ENCODE data around the gene RNU1-2. TPM values are rescaled to one million over a fixed set of nuclear protein-coding genes. Genes with fewer than 3 reads are reported as not detected.
A peak's percentile ranks its signal among the peaks of the same experiment; 100 is the strongest.
"Not testable (repeated sequence)": the region's sequence is repeated elsewhere in the genome, so short reads cannot be mapped to it uniquely, and the experiment has no call there.

The RNU1-2 gene
- total and polyA plus RNA-seq, 2 donors from 2014 or later = 26.8 to 8,605 TPM

DNA sequence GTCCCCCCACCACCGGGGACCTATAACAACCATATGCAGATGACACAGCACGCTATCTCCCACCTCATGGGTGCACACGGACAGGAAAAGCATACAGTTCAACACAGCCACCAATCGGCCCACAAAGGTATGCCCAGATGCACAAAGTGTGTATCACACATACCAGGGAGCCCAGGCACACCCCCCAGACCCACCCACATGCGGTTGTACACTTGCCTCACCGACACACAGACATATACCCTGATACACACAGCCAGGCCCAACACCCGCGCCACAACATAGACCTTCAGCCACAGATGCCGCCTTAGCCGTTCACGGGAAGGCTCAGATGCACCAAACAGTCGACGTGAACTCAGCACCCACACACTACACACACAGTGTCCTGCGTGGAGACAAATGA, 31.5 kb downstream of the RNU1-2 start:
- H3K4me3 ChIP-seq (ENCODE audit: low read length in 3 of 3) = no peak overlapping the region
- H3K27ac ChIP-seq (ENCODE audit: low read depth in 2 of 2, low read length in 2 of 2) = no peak overlapping the region
- FAIRE-seq = no peak
- intact Hi-C loops (cut with DNase I) = no loop called here
- TF ChIP-seq, protein P1, sequence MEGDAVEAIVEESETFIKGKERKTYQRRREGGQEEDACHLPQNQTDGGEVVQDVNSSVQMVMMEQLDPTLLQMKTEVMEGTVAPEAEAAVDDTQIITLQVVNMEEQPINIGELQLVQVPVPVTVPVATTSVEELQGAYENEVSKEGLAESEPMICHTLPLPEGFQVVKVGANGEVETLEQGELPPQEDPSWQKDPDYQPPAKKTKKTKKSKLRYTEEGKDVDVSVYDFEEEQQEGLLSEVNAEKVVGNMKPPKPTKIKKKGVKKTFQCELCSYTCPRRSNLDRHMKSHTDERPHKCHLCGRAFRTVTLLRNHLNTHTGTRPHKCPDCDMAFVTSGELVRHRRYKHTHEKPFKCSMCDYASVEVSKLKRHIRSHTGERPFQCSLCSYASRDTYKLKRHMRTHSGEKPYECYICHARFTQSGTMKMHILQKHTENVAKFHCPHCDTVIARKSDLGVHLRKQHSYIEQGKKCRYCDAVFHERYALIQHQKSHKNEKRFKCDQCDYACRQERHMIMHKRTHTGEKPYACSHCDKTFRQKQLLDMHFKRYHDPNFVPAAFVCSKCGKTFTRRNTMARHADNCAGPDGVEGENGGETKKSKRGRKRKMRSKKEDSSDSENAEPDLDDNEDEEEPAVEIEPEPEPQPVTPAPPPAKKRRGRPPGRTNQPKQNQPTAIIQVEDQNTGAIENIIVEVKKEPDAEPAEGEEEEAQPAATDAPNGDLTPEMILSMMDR (IDR thresholded peaks at IDR 0.05; ENCODE audit: borderline replicate concordance, extremely low read depth, insufficient read depth) = no peak
- H3K9ac ChIP-seq (ENCODE audit: low read length in 3 of 3) = no peak overlapping the region
- peak in 1 of 5 donors; percentile 36 for DNase-seq
- no peaks in the 10 kb centered on the region for H3K9me3 ChIP-seq (ENCODE audit: control insufficient read depth in 2 of 3, insufficient read depth in 1 of 3, low read length in 3 of 3)
- no peaks in the 10 kb centered on the region for H3K36me3 ChIP-seq (ENCODE audit: control insufficient read depth in 2 of 3, insufficient read depth in 3 of 3, low read length in 3 of 3)
- no peaks in the 10 kb centered on the region for H3K4me1 ChIP-seq (ENCODE audit: control insufficient read depth in 2 of 3, insufficient read depth in 2 of 3, low read depth in 1 of 3, low read length in 3 of 3)
- H3K27me3 ChIP-seq (ENCODE audit: control insufficient read depth, insufficient read depth, low read length) = no peaks in the 10 kb centered on the region

DNA sequence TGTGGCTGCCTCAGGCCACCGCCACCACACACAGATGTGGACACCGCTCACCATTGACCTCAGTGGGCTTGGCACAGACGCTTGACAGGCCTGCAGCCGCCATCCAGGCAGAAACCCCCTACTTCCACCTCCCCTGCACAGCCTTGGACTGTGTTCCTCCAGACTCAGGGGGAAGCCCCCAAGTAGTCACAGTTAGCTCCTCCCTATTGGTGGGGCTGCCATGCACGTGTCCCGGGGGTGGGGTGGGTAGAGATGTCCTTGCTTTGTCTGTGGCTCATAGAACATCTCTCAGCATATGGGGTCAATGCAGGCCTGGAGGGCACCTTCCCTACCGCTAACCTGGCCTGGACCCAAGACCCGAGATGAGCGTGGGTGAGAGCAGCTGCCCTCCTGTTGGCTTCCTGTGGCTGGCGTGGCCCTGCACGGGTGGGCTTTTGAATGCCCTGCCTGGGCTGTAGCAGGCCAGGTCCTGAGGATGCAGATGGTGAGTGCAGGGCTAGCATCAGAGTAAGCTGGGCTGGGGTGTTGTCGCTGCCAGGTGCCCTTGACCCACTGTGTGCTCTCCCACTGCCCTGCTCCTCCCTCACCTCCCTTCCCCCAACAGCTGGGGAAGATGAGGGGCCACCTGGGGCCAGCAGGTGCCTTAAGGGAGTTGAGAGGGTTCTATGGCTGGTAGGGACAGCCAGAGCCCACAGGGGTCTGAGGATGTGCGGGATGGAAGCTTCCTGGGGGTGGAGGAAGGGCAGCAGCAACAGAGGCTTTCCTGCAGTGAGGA, 32.1 kb downstream of the RNU1-2 start:
- FAIRE-seq = no peak

DNA sequence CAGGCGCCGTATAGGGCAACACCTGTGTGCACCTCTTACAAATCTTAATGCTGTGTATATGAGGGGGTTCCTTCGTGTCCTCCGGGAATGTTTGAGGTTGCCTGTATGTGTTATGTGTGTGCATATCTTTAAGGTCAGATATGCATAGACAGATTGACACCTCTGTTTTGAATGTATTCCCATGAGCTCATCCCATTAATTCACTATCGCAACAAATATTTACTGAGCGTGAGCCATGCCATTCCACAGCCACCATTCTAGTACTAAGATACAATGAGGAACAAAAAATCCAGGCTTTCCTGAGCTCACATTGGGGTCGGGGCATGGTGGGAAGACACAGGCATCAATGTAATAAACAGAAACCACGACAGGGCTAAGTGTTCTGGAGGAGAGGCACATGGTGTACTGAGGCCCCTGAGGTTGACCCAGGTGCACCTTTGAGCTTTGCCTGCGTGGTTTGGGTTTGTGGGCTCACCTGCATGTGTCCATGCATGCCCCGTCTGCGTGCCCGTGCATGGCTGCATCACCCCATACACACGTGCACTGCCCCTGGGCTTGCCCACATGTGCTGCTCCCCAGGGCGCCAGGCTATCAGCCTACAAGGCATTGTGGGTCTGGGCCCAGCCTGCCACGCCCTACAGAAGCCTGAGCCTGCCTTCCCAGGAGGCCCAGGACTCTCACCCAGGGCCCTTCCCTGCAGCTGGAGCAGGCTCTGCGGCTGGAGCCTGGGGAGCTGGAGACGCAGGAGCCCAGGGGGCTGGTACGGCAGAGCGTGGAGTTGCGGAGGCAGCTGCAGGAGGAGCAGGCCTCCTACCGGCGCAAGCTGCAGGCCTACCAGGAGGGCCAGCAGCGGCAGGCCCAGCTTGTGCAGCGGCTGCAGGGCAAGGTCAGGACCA, 33.6 kb downstream of the RNU1-2 start:
- FAIRE-seq; H3K27me3 ChIP-seq (ENCODE audit: control insufficient read depth, insufficient read depth, low read length); H3K4me3 ChIP-seq (ENCODE audit: low read length in 3 of 3); intact Hi-C loops (cut with DNase I); H3K36me3 ChIP-seq (ENCODE audit: control insufficient read depth in 2 of 3, insufficient read depth in 3 of 3, low read length in 3 of 3); H3K27ac ChIP-seq (ENCODE audit: low read depth in 2 of 2, low read length in 2 of 2); H3K9ac ChIP-seq (ENCODE audit: low read length in 3 of 3); H3K9me3 ChIP-seq (ENCODE audit: control insufficient read depth in 2 of 3, insufficient read depth in 1 of 3, low read length in 3 of 3); H3K4me1 ChIP-seq (ENCODE audit: control insufficient read depth in 2 of 3, insufficient read depth in 2 of 3, low read depth in 1 of 3, low read length in 3 of 3): not testable (repeated sequence)
- peak in 1 of 5 donors; percentile 78 for DNase-seq

More for the DNA sequence above, 32.1 kb downstream of the RNU1-2 start:
- intact Hi-C loops (cut with DNase I) = no loop called here
- H3K9me3 ChIP-seq (ENCODE audit: control insufficient read depth in 2 of 3, insufficient read depth in 1 of 3, low read length in 3 of 3) = no peaks in the 10 kb centered on the region
- no peak overlapping the region for H3K9ac ChIP-seq (ENCODE audit: low read length in 3 of 3)
- H3K36me3 ChIP-seq (ENCODE audit: control insufficient read depth in 2 of 3, insufficient read depth in 3 of 3, low read length in 3 of 3) = no peaks in the 10 kb centered on the region
- H3K27me3 ChIP-seq (ENCODE audit: control insufficient read depth, insufficient read depth, low read length) = no peaks in the 10 kb centered on the region
- no peak overlapping the region for H3K27ac ChIP-seq (ENCODE audit: low read depth in 2 of 2, low read length in 2 of 2)
- no peaks in the 10 kb centered on the region for H3K4me1 ChIP-seq (ENCODE audit: control insufficient read depth in 2 of 3, insufficient read depth in 2 of 3, low read depth in 1 of 3, low read length in 3 of 3)
- peak in 1 of 5 donors; percentile 38 for DNase-seq
- TF ChIP-seq, protein P1 (IDR thresholded peaks at IDR 0.05; ENCODE audit: borderline replicate concordance, extremely low read depth, insufficient read depth) = no peak
- H3K4me3 ChIP-seq (ENCODE audit: low read length in 3 of 3) = no peak overlapping the region

DNA sequence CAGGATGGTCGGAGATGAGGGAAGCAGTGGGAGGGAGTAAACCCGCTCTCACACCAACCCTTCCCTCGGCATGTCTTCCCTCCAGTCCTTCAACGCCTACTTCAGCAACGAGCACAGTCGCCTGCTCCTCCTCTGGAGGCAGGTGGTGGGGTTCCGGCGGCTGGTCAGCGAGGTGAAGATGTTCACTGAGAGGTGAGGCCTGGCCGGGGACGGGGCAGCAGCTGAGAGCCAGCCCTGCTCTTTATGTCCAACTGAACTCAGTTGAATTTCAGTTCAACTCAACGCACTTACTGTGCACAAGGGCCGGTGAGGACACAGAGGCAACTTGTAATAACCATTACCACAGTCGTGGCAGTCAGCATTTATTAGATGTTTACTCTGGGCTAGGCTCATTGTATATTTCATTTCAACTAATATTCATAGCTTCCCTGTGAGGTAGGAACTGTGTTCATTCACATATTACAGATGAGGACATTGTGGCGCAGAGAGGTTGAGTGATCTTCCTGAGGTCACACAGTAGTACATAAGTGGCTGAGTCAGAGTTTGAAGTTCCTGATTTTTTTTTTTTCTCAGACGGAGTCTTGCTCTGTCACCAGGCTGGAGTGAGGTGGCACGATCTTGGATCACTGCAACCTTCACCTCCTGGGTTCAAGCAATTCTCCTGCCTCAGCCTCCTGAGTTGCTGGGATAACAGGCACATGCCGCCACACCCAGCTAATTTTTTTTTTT, 35.6 kb downstream of the RNU1-2 start:
- not testable (repeated sequence) for H3K27me3 ChIP-seq (ENCODE audit: control insufficient read depth, insufficient read depth, low read length); DNase-seq; H3K36me3 ChIP-seq (ENCODE audit: control insufficient read depth in 2 of 3, insufficient read depth in 3 of 3, low read length in 3 of 3)

DNA sequence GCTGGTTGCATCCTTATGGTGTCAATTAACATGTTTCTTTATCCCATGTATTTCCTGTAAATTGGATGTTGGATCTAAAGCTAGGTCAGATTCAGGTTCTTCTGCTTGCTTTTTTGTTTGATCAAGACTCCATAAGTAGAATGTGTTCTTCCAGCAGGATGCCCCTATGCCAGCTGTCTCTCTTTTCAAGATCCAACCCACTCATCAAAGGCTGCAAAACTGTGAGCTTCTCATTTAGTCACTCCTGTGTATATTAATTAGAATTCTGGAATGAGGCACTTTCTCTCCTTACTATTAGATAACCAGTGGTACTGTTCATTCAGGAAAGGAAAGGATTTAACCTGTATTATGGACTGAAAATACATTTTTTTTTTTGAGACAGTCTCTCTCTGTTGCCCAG, 38.2 kb downstream of the RNU1-2 start:
- FAIRE-seq; H3K9ac ChIP-seq (ENCODE audit: low read length in 3 of 3); H3K27me3 ChIP-seq (ENCODE audit: control insufficient read depth, insufficient read depth, low read length); intact Hi-C loops (cut with DNase I); H3K27ac ChIP-seq (ENCODE audit: low read depth in 2 of 2, low read length in 2 of 2); DNase-seq; H3K36me3 ChIP-seq (ENCODE audit: control insufficient read depth in 2 of 3, insufficient read depth in 3 of 3, low read length in 3 of 3); H3K4me1 ChIP-seq (ENCODE audit: control insufficient read depth in 2 of 3, insufficient read depth in 2 of 3, low read depth in 1 of 3, low read length in 3 of 3); H3K9me3 ChIP-seq (ENCODE audit: control insufficient read depth in 2 of 3, insufficient read depth in 1 of 3, low read length in 3 of 3); H3K4me3 ChIP-seq (ENCODE audit: low read length in 3 of 3): not testable (repeated sequence)

More for the DNA sequence above, 35.6 kb downstream of the RNU1-2 start:
- H3K9me3 ChIP-seq (ENCODE audit: control insufficient read depth in 2 of 3, insufficient read depth in 1 of 3, low read length in 3 of 3); intact Hi-C loops (cut with DNase I); FAIRE-seq; H3K4me1 ChIP-seq (ENCODE audit: control insufficient read depth in 2 of 3, insufficient read depth in 2 of 3, low read depth in 1 of 3, low read length in 3 of 3); H3K27ac ChIP-seq (ENCODE audit: low read depth in 2 of 2, low read length in 2 of 2); H3K9ac ChIP-seq (ENCODE audit: low read length in 3 of 3); H3K4me3 ChIP-seq (ENCODE audit: low read length in 3 of 3): not testable (repeated sequence)

DNA sequence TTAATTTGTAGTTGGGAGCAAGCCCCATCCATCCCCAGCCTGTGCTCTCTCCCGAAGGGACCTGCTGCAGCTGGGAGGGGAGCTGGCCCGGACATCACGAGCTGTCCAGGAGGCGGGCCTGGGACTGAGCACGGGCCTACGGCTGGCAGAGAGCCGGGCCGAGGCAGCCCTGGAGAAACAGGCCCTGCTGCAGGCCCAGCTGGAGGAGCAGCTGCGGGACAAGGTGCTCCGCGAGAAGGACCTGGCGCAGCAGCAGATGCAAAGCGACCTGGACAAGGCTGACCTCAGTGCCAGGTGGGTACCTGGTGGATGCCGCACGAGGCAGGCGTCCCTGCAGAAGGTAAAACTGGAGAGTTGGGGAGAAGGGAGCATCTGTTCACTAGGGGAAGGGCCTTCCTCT, 40.8 kb downstream of the RNU1-2 start:
- FAIRE-seq; H3K9me3 ChIP-seq (ENCODE audit: control insufficient read depth in 2 of 3, insufficient read depth in 1 of 3, low read length in 3 of 3); intact Hi-C loops (cut with DNase I); H3K4me1 ChIP-seq (ENCODE audit: control insufficient read depth in 2 of 3, insufficient read depth in 2 of 3, low read depth in 1 of 3, low read length in 3 of 3); H3K4me3 ChIP-seq (ENCODE audit: low read length in 3 of 3); H3K27ac ChIP-seq (ENCODE audit: low read depth in 2 of 2, low read length in 2 of 2); H3K9ac ChIP-seq (ENCODE audit: low read length in 3 of 3); H3K36me3 ChIP-seq (ENCODE audit: control insufficient read depth in 2 of 3, insufficient read depth in 3 of 3, low read length in 3 of 3); H3K27me3 ChIP-seq (ENCODE audit: control insufficient read depth, insufficient read depth, low read length): not testable (repeated sequence)
- DNase-seq = peak in 1 of 5 donors; percentile 78
